GM21529 (cell line): ENCODE results near the gene R3HDM2.

ENCODE experiments used
- ATAC-seq: cut with Tn5 transposase; IDR thresholded peaks from one replicate; pipeline ENCODE4 v1.9.1; 2021; ENCODE audit not compliant: unreplicated experiment

R3HDM2 gene

GRCh38 chr12:57208631-57209282, 222.1 kb downstream of the R3HDM2 start:
- ATAC-seq, result no peak

- ATAC-seq, result no peak
Measured at GRCh38 chr12:57207731-57208630, 222.9 kb downstream of the R3HDM2 start.

DNA sequence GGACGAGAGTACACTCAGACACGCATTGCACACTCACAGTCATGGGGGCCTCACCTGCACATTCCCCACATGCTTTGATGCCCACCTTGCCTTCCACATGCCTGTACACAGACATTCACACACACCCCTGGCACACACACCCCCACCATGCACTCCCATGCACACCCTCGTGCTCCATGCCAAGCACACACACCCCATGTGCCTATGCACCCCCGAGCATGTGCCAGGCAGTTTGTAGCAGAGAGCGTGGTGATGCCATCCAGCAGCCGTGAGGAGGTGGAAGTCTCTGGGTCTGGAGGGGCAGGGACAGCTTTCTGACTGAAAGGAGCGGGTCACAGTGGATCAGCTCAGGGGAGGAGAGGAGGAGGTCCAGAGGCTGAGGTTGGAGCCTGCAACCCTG, 224.9 kb downstream of the R3HDM2 start:
- ATAC-seq, result no peak

DNA sequence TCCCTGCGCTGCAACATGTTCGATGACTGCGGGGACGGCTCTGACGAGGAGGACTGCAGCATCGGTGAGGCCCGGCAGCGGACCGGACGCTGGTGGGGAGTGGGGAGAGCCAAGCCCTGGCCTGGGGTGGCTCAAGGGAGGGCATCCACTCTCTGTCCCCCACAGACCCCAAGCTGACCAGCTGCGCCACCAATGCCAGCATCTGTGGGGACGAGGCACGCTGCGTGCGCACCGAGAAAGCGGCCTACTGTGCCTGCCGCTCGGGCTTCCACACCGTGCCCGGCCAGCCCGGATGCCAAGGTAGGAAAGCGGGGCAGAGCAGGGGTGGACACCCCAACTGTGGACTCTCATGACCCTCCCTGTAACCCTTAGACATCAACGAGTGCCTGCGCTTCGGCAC, 225.7 kb downstream of the R3HDM2 start:
- no peak for ATAC-seq

DNA sequence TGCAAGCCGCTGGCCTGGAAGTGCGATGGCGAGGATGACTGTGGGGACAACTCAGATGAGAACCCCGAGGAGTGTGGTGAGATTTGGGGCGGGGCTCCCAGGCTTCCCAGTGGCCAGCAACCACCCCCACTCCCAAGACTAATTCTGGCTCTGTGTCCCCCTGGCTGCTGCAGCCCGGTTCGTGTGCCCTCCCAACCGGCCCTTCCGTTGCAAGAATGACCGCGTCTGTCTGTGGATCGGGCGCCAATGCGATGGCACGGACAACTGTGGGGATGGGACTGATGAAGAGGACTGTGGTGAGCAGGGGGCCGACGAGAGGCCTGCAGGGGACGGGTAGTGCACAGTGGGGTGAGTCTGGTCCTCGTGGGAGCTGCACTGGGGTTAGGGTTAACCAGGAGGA, 226.4 kb downstream of the R3HDM2 start:
- no peak for ATAC-seq

- no peak for ATAC-seq
Measured at GRCh38 chr12:57203791-57204190, 227.1 kb downstream of the R3HDM2 start.
